ENCODE measurements around the gene MCUR1.

GRCh38 chr6:13769034-13769654 is 45.2 kb downstream of the MCUR1 start:
- TF ChIP-seq CTCF (IDR thresholded peaks at IDR 0.05; ENCODE audit: insufficient read depth, low read length) (no peak), POLR2AphosphoS5 (IDR thresholded peaks at IDR 0.05; ENCODE audit: low read depth) (no peak), REST (IDR thresholded peaks at IDR 0.05; ENCODE audit: insufficient replicate concordance, low read depth) (no peak), GABPA (IDR thresholded peaks at IDR 0.05; ENCODE audit: low read depth) (no peak)

Measured in HL-60 (cell line).